Measurements from ENCODE around the gene KTN1. TPM values are rescaled to one million over a fixed set of nuclear protein-coding genes. Genes with fewer than 3 reads are reported as not detected.

Gene KTN1
- total RNA-seq, 4 donors from 2014 or later = 57.8 to 123 (median 106) TPM

Small RNAs within 50 kb of the gene (small RNA-seq; reads per million reads assigned to genes)
- 0 reads per million in 4 donors for gene RF00019

Other genes with a start within 250 kb of the KTN1 start
- 10 to 100 TPM in 1 of 4 donors, 1 to 10 TPM in 3; 4.6 to 12.8 (median 7.5) TPM for gene ATG14, start 168.4 kb upstream of the KTN1 start, total RNA-seq
- not detected for gene TBPL2, start 139.6 kb upstream of the KTN1 start, total RNA-seq